22Rv1 (cell line): Measurements from ENCODE around the gene ADCY9.

Experiments
- ZFX ChIP-seq: fragments of 450-650 bp; IDR thresholded peaks from 2 replicates; pipeline ENCODE4 v1.6.1; 2017; ENCODE audit warnings: antibody characterized with exemption, borderline replicate concordance
- TF ChIP-seq, protein P1 (sequence below): fragments of 450-650 bp; IDR thresholded peaks from 2 replicates; pipeline ENCODE4 v1.5.1; 2017; ENCODE audit warnings: mild to moderate bottlenecking

DNA sequence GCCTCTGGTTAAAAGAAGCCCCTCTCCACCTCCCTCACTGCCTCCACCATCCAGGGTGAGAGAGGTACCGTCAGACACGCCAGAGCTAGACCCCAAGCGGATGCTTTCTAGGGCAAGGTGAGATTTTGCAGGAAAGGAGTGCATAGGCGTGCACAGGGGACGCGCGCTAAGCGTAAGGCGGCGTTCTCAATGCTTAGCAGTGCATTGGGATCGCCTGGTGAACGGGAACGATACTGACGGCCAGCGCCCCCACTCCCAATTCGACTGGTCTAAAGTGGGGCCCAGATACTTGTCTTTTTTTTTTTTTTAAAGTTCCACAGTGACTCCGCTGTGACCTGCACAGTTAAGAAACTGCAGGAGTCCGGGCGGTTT, 177.8 kb downstream of the ADCY9 start:
- TF ChIP-seq, protein P1, sequence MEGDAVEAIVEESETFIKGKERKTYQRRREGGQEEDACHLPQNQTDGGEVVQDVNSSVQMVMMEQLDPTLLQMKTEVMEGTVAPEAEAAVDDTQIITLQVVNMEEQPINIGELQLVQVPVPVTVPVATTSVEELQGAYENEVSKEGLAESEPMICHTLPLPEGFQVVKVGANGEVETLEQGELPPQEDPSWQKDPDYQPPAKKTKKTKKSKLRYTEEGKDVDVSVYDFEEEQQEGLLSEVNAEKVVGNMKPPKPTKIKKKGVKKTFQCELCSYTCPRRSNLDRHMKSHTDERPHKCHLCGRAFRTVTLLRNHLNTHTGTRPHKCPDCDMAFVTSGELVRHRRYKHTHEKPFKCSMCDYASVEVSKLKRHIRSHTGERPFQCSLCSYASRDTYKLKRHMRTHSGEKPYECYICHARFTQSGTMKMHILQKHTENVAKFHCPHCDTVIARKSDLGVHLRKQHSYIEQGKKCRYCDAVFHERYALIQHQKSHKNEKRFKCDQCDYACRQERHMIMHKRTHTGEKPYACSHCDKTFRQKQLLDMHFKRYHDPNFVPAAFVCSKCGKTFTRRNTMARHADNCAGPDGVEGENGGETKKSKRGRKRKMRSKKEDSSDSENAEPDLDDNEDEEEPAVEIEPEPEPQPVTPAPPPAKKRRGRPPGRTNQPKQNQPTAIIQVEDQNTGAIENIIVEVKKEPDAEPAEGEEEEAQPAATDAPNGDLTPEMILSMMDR, result no peak
- no peak for TF ChIP-seq ZFX
